ENCODE results near the gene RNF17.
"Not testable (repeated sequence)": the region's sequence is repeated elsewhere in the genome, so short reads cannot be mapped to it uniquely, and the experiment has no call there.

Gene RNF17

GRCh38 chr13:24834902-24835510 is 71.0 kb downstream of the RNF17 start:
- Histone ChIP-seq H3K9ac (ENCODE audit: insufficient read length, low read depth) (no peak overlapping the region), H3K36me3 (ENCODE audit: insufficient read depth, insufficient read length, low read length) (no peaks in the 10 kb centered on the region), H3K9me3 (ENCODE audit: insufficient read depth, low read length) (no peaks in the 10 kb centered on the region), H3K4me1 (ENCODE audit: insufficient read depth, insufficient read length) (no peaks in the 10 kb centered on the region), H3K27me3 (ENCODE audit: insufficient read depth, insufficient read length) (no peaks in the 10 kb centered on the region), H3K4me3 (ENCODE audit: insufficient read length, low read depth) (no peak overlapping the region)
- TF ChIP-seq ZNF274 (IDR thresholded peaks at IDR 0.05; ENCODE audit: low read depth, low read length): no peak
- no peak for TF ChIP-seq SUZ12 (IDR thresholded peaks at IDR 0.05; ENCODE audit: extremely low read depth, insufficient read depth, insufficient read length)
- no peak for TF ChIP-seq YY1 (IDR thresholded peaks at IDR 0.05; ENCODE audit: insufficient read depth, insufficient read length)
- no peak for DNase-seq (ENCODE audit: low read depth, low spot score)

GRCh38 chr13:24837528-24837927 is 73.6 kb downstream of the RNF17 start:
- H3K27me3 ChIP-seq (ENCODE audit: insufficient read depth, insufficient read length); H3K36me3 ChIP-seq (ENCODE audit: insufficient read depth, insufficient read length, low read length); DNase-seq (ENCODE audit: low read depth, low spot score); H3K4me3 ChIP-seq (ENCODE audit: insufficient read length, low read depth); H3K9ac ChIP-seq (ENCODE audit: insufficient read length, low read depth); H3K4me1 ChIP-seq (ENCODE audit: insufficient read depth, insufficient read length); H3K9me3 ChIP-seq (ENCODE audit: insufficient read depth, low read length): not testable (repeated sequence)

GRCh38 chr13:24842549-24843274 is 78.7 kb downstream of the RNF17 start:
- Histone ChIP-seq H3K4me3 (ENCODE audit: insufficient read length, low read depth) (no peak overlapping the region), H3K27me3 (ENCODE audit: insufficient read depth, insufficient read length) (no peaks in the 10 kb centered on the region), H3K9ac (ENCODE audit: insufficient read length, low read depth) (no peak overlapping the region), H3K36me3 (ENCODE audit: insufficient read depth, insufficient read length, low read length) (no peaks in the 10 kb centered on the region), H3K4me1 (ENCODE audit: insufficient read depth, insufficient read length) (no peaks in the 10 kb centered on the region), H3K9me3 (ENCODE audit: insufficient read depth, low read length) (no peaks in the 10 kb centered on the region)
- no peak for TF ChIP-seq SUZ12 (IDR thresholded peaks at IDR 0.05; ENCODE audit: extremely low read depth, insufficient read depth, insufficient read length)
- TF ChIP-seq YY1 (IDR thresholded peaks at IDR 0.05; ENCODE audit: insufficient read depth, insufficient read length): no peak
- TF ChIP-seq ZNF274 (IDR thresholded peaks at IDR 0.05; ENCODE audit: low read depth, low read length): no peak
- DNase-seq (ENCODE audit: low read depth, low spot score): no peak

- DNase-seq (ENCODE audit: low read depth, low spot score): no peak
- Histone ChIP-seq H3K4me3 (ENCODE audit: insufficient read length, low read depth) (no peak overlapping the region), H3K36me3 (ENCODE audit: insufficient read depth, insufficient read length, low read length) (no peaks in the 10 kb centered on the region), H3K9ac (ENCODE audit: insufficient read length, low read depth) (no peak overlapping the region), H3K4me1 (ENCODE audit: insufficient read depth, insufficient read length) (no peaks in the 10 kb centered on the region), H3K27me3 (ENCODE audit: insufficient read depth, insufficient read length) (no peaks in the 10 kb centered on the region), H3K9me3 (ENCODE audit: insufficient read depth, low read length) (no peaks in the 10 kb centered on the region)
- TF ChIP-seq ZNF274 (IDR thresholded peaks at IDR 0.05; ENCODE audit: low read depth, low read length): no peak
- no peak for TF ChIP-seq YY1 (IDR thresholded peaks at IDR 0.05; ENCODE audit: insufficient read depth, insufficient read length)
- no peak for TF ChIP-seq SUZ12 (IDR thresholded peaks at IDR 0.05; ENCODE audit: extremely low read depth, insufficient read depth, insufficient read length)
These were observed 87.6 kb downstream of the RNF17 start for GRCh38 chr13:24851546-24851945.

GRCh38 chr13:24854311-24854710 is 90.3 kb downstream of the RNF17 start:
- Histone ChIP-seq H3K9me3 (ENCODE audit: insufficient read depth, low read length) (no peaks in the 10 kb centered on the region), H3K27me3 (ENCODE audit: insufficient read depth, insufficient read length) (no peaks in the 10 kb centered on the region), H3K4me1 (ENCODE audit: insufficient read depth, insufficient read length) (no peaks in the 10 kb centered on the region), H3K9ac (ENCODE audit: insufficient read length, low read depth) (no peak overlapping the region), H3K36me3 (ENCODE audit: insufficient read depth, insufficient read length, low read length) (no peaks in the 10 kb centered on the region), H3K4me3 (ENCODE audit: insufficient read length, low read depth) (no peak overlapping the region)
- DNase-seq (ENCODE audit: low read depth, low spot score): no peak
- TF ChIP-seq ZNF274 (IDR thresholded peaks at IDR 0.05; ENCODE audit: low read depth, low read length): no peak
- TF ChIP-seq YY1 (IDR thresholded peaks at IDR 0.05; ENCODE audit: insufficient read depth, insufficient read length): no peak
- no peak for TF ChIP-seq SUZ12 (IDR thresholded peaks at IDR 0.05; ENCODE audit: extremely low read depth, insufficient read depth, insufficient read length)

- Histone ChIP-seq H3K9ac (ENCODE audit: insufficient read length, low read depth) (no peak overlapping the region), H3K4me3 (ENCODE audit: insufficient read length, low read depth) (no peak overlapping the region), H3K27me3 (ENCODE audit: insufficient read depth, insufficient read length) (no peaks in the 10 kb centered on the region), H3K36me3 (ENCODE audit: insufficient read depth, insufficient read length, low read length) (no peaks in the 10 kb centered on the region), H3K9me3 (ENCODE audit: insufficient read depth, low read length) (no peaks in the 10 kb centered on the region; the same call in 1 of the 2 replicates), H3K4me1 (ENCODE audit: insufficient read depth, insufficient read length) (peaks cover under 1% of the 10 kb centered on the region)
- no peak for DNase-seq (ENCODE audit: low read depth, low spot score)
- TF ChIP-seq ZNF274 (IDR thresholded peaks at IDR 0.05; ENCODE audit: low read depth, low read length) (no peak), YY1 (IDR thresholded peaks at IDR 0.05; ENCODE audit: insufficient read depth, insufficient read length) (no peak), SUZ12 (IDR thresholded peaks at IDR 0.05; ENCODE audit: extremely low read depth, insufficient read depth, insufficient read length) (no peak)
These were observed 95.0 kb downstream of the RNF17 start for GRCh38 chr13:24858953-24859352.

- TF ChIP-seq ZNF274 (IDR thresholded peaks at IDR 0.05; ENCODE audit: low read depth, low read length) (no peak), YY1 (IDR thresholded peaks at IDR 0.05; ENCODE audit: insufficient read depth, insufficient read length) (no peak), SUZ12 (IDR thresholded peaks at IDR 0.05; ENCODE audit: extremely low read depth, insufficient read depth, insufficient read length) (no peak)
- Histone ChIP-seq H3K9me3 (ENCODE audit: insufficient read depth, low read length) (no peaks in the 10 kb centered on the region; the same call in 1 of the 2 replicates), H3K27me3 (ENCODE audit: insufficient read depth, insufficient read length) (no peaks in the 10 kb centered on the region), H3K4me1 (ENCODE audit: insufficient read depth, insufficient read length) (peaks cover 2% of the 10 kb centered on the region), H3K9ac (ENCODE audit: insufficient read length, low read depth) (no peak overlapping the region), H3K36me3 (ENCODE audit: insufficient read depth, insufficient read length, low read length) (no peaks in the 10 kb centered on the region), H3K4me3 (ENCODE audit: insufficient read length, low read depth) (no peak overlapping the region)
- no peak for DNase-seq (ENCODE audit: low read depth, low spot score)
These were observed 96.8 kb downstream of the RNF17 start for GRCh38 chr13:24860770-24861169.
